Measurements from ENCODE around the gene PTK6. TPM values are rescaled to one million over a fixed set of nuclear protein-coding genes. Genes with fewer than 3 reads are reported as not detected.

PTK6 gene
- total RNA-seq, 2 experiments from 2014 or later: 0.19 to 0.22 TPM

DNA sequence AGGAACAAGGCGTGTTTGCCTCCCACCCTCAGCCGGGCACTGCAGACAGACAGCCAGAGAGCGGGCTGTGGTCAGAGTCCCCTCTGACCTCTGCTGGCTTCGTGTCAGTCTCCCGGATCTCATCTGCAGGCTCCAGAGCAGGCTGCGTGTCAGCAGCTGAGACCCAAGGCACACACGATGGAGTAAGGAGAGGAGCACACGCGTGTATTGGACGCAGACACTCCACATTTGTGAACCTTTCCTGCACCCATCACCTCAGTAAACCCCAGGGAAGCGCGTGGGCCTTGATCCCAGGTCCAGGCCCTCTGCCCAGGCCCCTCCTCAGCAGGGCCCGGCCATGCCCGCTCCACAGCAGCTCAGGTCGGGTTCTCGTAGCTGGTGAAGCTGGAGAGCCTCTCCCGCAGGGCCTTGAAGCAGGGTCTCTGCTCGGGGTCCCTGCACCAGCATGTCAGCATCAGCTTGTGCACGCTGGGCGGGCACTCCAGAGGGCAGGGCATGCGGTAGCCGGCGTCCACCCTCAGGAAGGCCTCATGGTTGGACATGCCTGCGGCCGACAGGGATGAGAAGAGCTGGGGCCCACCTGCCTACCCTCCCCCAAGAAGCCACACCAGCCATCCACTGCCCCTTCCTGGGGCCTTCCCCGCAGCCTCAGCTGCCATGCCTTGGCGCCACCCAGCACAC lies 7.9 kb downstream of the PTK6 start:
- no peaks in the 10 kb centered on the region for H3K27me3 ChIP-seq (ENCODE audit: control insufficient read depth in 1 of 2, insufficient read depth in 2 of 2, low read length in 2 of 2)
- POLR2A ChIA-PET: interaction anchor here (1.4 to 2.2 kb wide), 2 partner anchors 8 kb away, joined by 6 to 10 read pairs; partner anchors contain the start of genes PPDPF and PTK6
- CTCF ChIA-PET: interaction anchor here (0.7 kb wide), 1 partner anchor 8 kb away, joined by 3 read pairs; no protein-coding TSS in a partner anchor
- peaks cover 7% of the 10 kb centered on the region for H3K4me1 Mint-ChIP-seq (ENCODE audit: low read depth)
- no peak overlapping the region for H3K4me3 ChIP-seq (ENCODE audit: low read length)
- ATAC-seq (ENCODE audit: poor library complexity): no peak
- H3K27ac Mint-ChIP-seq: no peak overlapping the region
- no peaks in the 10 kb centered on the region for H3K9me3 Mint-ChIP-seq
- peaks cover 0 to 8% of the 10 kb centered on the region in 2 experiments for H3K9me3 ChIP-seq (ENCODE audit: control insufficient read depth in 1 of 2, insufficient read depth in 1 of 2, low read length in 2 of 2)
- no peak for TF ChIP-seq CTCF (IDR thresholded peaks at IDR 0.05)
- no peaks in the 10 kb centered on the region for H3K36me3 ChIP-seq (ENCODE audit: insufficient read depth, low read length)
- H3K4me1 ChIP-seq (ENCODE audit: insufficient read depth, low read length): no peaks in the 10 kb centered on the region
- peaks cover 8% of the 10 kb centered on the region for H3K36me3 Mint-ChIP-seq (ENCODE audit: low read depth)
- no peak overlapping the region for H3K4me3 Mint-ChIP-seq
- no peaks in the 10 kb centered on the region for H3K27me3 Mint-ChIP-seq
- H3K27ac ChIP-seq (ENCODE audit: low read depth in 1 of 2, low read length in 2 of 2): no peak overlapping the region
- intact Hi-C loops (cut with DNase I, micrococcal nuclease): no loop called here
- no peak for DNase-seq

GRCh38 chr20:63527184-63527583 lies 10.0 kb downstream of the PTK6 start:
- H3K27ac ChIP-seq (ENCODE audit: low read depth in 1 of 2, low read length in 2 of 2): no peak overlapping the region
- H3K9me3 ChIP-seq (ENCODE audit: control insufficient read depth in 1 of 2, insufficient read depth in 1 of 2, low read length in 2 of 2): peaks cover 0 to 20% of the 10 kb centered on the region in 2 experiments
- Mint-ChIP-seq H3K4me3 (peak overlapping the region; percentile 23), H3K36me3 (ENCODE audit: low read depth) (peaks cover 28% of the 10 kb centered on the region), H3K27me3 (no peaks in the 10 kb centered on the region), H3K27ac (no peak overlapping the region), H3K4me1 (ENCODE audit: low read depth) (peaks cover 12% of the 10 kb centered on the region), H3K9me3 (peaks cover 3% of the 10 kb centered on the region)
- no peaks in the 10 kb centered on the region for H3K27me3 ChIP-seq (ENCODE audit: control insufficient read depth in 1 of 2, insufficient read depth in 2 of 2, low read length in 2 of 2)
- intact Hi-C loops (cut with DNase I, micrococcal nuclease): no loop called here
- DNase-seq: no peak
- H3K4me3 ChIP-seq (ENCODE audit: low read length): no peak overlapping the region
- no peak for ATAC-seq (ENCODE audit: poor library complexity)
- CTCF ChIA-PET: interaction anchor here (0.9 kb wide), 1 partner anchor 11 kb away, joined by 3 read pairs; no protein-coding TSS in a partner anchor
- H3K36me3 ChIP-seq (ENCODE audit: insufficient read depth, low read length): peaks cover 15% of the 10 kb centered on the region
- H3K4me1 ChIP-seq (ENCODE audit: insufficient read depth, low read length): peaks cover 6% of the 10 kb centered on the region
- no peak for TF ChIP-seq CTCF (IDR thresholded peaks at IDR 0.05)
- POLR2A ChIA-PET: interaction anchor here (1.6 kb wide), 1 partner anchor 10 kb away, joined by 3 read pairs; the partner anchor contains the start of gene PTK6

DNA sequence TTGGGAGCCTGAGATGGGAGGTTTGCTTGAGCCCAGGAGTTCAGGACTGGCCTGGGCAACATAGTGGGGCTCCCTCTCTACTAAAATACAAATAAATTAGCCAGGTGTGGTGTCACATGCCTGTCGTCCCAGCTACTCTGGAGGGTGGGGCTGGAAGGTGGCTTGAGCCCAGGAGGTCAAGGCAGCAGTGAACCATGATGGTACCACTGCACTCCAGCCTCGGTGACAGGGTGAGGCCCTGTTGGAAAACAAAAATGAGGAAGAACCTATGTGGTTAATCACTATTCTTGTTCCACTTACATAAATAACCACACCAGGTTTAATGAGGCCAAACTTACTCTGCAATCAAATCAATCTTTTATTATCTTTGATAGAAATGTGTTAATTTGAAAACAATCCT lies 11.2 kb downstream of the PTK6 start:
- no peak for ATAC-seq (ENCODE audit: poor library complexity)
- H3K9me3 ChIP-seq (ENCODE audit: control insufficient read depth in 1 of 2, insufficient read depth in 1 of 2, low read length in 2 of 2): peaks cover 0 to 20% of the 10 kb centered on the region in 2 experiments
- H3K4me3 ChIP-seq (ENCODE audit: low read length): no peak overlapping the region
- no peak for TF ChIP-seq CTCF (IDR thresholded peaks at IDR 0.05)
- POLR2A ChIA-PET: no interaction called here
- no peak overlapping the region for H3K27ac Mint-ChIP-seq
- peaks cover 29% of the 10 kb centered on the region for H3K36me3 Mint-ChIP-seq (ENCODE audit: low read depth)
- CTCF ChIA-PET: no interaction called here
- intact Hi-C loops (cut with DNase I, micrococcal nuclease): no loop called here
- no peak overlapping the region for H3K27ac ChIP-seq (ENCODE audit: low read depth in 1 of 2, low read length in 2 of 2)
- H3K4me3 Mint-ChIP-seq: peak overlapping the region; percentile 25
- H3K36me3 ChIP-seq (ENCODE audit: insufficient read depth, low read length): peaks cover 23% of the 10 kb centered on the region
- DNase-seq: no peak
- H3K27me3 Mint-ChIP-seq: no peaks in the 10 kb centered on the region
- peaks cover 3% of the 10 kb centered on the region for H3K9me3 Mint-ChIP-seq
- peaks cover 9% of the 10 kb centered on the region for H3K4me1 Mint-ChIP-seq (ENCODE audit: low read depth)
- H3K4me1 ChIP-seq (ENCODE audit: insufficient read depth, low read length): peaks cover 17% of the 10 kb centered on the region
- no peaks in the 10 kb centered on the region for H3K27me3 ChIP-seq (ENCODE audit: control insufficient read depth in 1 of 2, insufficient read depth in 2 of 2, low read length in 2 of 2)

Data from CD4-positive, alpha-beta T cell (primary cell).